Hematopoietic multipotent progenitor cell treated with erythropoietin and hydrocortisone succinate and interleukin-3 and kit ligand, for 6 days (in vitro differentiated cells): ENCODE measurements around the gene TRIM65.

Source experiments
- DNase-seq: peaks from one replicate; pipeline ENCODE4 v3.0.0-alpha.2; 2015

Gene TRIM65, protein sequence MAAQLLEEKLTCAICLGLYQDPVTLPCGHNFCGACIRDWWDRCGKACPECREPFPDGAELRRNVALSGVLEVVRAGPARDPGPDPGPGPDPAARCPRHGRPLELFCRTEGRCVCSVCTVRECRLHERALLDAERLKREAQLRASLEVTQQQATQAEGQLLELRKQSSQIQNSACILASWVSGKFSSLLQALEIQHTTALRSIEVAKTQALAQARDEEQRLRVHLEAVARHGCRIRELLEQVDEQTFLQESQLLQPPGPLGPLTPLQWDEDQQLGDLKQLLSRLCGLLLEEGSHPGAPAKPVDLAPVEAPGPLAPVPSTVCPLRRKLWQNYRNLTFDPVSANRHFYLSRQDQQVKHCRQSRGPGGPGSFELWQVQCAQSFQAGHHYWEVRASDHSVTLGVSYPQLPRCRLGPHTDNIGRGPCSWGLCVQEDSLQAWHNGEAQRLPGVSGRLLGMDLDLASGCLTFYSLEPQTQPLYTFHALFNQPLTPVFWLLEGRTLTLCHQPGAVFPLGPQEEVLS

DNA sequence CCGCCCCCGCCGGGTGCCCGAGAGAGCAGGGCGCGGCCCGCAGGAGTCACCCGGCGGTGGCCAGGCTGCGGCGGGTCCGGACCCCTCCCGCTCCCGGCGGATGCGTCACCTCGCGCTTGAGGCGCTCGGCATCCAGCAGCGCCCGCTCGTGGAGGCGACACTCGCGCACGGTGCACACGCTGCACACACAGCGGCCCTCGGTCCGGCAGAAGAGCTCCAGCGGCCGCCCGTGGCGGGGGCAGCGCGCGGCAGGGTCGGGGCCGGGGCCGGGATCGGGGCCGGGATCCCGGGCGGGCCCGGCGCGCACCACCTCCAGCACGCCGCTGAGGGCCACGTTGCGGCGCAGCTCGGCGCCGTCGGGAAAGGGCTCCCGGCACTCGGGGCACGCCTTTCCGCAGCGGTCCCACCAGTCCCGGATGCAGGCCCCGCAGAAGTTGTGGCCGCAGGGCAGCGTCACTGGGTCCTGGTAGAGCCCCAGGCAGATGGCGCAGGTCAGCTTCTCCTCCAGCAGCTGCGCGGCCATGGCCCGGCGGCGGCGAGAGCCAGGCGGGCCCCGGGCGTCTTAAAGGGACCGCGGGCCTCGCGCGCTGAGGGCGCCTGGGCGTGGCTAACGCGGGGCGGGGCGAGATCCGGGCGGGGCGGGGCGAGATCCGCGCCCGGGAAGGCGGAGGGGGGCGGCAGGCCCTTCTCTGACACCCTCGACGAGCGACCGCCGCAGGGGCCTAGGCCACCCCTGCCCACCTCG is at the start of gene TRIM65:
TRIM65 (minus strand) TSS at position 537 of the 745 bp plus-strand sequence; CDS start at position 523, 14 bp downstream.
- DNase-seq = peak; percentile 85

DNA sequence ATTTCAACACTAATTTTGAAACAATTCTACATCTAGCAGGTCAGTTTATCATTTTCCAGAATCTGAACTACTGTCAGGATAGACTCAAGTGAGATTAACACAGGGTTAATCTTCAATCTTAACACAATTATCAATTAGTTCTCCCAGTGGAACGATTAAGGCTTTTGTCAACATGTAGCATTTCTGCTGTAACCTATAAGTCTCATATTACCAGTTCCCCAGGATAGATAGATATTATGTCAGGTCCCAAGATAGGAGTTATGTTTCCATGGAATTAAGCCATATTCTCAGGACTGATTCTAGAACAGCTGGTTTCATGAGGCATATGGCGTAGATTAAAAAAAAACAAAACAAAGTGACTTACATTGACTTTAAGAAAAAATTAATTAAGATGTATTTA is 48.5 kb upstream of the TRIM65 start:
- no peak for DNase-seq

DNA sequence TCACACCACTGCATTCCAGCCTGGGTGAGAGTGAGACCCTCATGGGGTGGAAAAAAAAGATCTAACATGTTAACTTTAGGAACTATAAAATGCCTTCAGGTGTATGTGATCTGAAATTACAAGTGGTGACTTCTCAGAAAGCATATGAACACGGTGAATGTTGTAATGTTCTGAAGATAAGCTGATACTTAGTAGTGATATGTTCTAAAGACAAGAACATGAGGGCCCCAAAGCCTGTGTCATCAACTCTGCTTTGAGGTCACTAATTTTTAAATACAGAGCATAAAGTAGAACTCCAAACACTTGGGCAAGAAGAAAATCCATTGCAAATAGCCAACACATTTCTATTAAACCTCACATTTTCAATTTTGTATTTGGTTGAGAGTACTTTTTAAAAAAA is 46.7 kb upstream of the TRIM65 start:
- DNase-seq = peak; percentile 57

DNA sequence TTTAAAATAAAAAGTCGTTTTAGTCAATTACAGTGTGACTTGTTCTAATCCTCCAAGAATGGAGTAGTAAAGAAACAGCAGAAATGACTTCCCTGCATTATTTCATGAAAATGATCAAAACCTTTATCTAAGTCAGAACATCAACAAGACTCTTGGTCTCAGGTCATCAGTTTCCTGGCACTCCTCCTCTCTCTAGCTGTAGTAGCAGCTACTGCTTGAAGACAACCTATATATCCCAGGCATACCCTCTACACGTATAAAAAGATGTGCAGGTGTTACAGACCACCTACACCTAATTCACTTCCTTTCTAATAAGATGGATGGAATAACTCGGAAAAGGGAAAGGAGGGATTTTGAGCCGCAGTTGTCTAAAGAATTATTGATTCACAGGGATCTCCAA is 45.7 kb upstream of the TRIM65 start:
- DNase-seq = no peak

DNA sequence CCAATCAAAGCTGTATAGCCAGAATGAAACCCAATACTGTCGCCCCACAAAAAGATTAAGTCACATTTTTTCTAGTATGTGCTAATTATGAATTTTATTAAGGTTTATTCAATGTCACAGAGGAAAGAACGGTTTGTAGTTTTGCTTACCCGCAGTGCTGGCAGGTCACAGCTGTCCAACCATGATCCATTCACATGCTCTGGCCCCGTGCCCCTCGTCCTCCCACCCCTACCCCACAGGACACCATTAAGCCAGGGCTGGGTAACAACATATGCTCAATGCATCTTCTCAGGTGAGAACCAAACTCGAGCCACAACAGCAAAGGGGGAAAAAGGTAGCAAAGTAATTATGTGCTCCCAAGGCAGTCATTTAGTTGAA is 44.7 kb upstream of the TRIM65 start:
- DNase-seq = no peak

DNA sequence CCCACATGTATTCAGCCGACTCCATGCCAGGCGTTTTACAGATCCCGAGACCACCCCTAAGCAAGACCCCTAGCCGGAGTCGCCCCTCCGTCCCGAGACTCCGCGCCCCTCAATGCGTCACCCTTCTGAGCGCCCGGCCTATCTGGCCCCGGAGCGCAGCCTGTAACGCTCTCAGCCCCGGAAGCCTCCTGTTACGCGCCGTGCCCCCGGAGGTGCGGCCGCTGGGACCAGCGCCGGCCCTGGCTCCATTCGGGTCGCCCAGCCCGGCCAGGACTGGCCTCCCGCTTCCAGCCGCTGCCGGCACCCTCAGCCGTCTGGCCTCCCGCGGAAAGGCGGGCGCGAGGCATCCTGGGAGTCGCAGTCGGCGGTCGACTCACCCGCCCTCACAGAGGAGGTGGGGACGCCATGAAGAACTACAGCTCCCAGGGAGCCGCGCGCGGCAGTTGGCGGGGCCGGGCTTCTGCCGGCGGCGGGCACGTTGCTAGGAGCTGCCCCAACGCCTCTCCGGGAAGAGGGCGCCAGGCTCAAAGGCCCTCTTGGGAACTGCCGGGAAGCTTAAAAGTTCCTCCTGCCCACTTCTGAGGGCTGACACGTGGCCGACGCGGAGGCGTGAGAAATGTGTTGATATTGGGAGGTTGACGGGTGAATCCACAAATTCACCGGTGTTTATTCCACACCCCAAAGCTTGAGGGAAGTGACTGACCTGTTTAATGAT is 44.1 kb upstream of the TRIM65 start, which contains the start of gene FBF1:
FBF1 (minus strand) TSS at position 316 of the 715 bp plus-strand sequence. CDS start 2,893 bp downstream, outside the sequence.
- DNase-seq = peak; percentile 96

DNA sequence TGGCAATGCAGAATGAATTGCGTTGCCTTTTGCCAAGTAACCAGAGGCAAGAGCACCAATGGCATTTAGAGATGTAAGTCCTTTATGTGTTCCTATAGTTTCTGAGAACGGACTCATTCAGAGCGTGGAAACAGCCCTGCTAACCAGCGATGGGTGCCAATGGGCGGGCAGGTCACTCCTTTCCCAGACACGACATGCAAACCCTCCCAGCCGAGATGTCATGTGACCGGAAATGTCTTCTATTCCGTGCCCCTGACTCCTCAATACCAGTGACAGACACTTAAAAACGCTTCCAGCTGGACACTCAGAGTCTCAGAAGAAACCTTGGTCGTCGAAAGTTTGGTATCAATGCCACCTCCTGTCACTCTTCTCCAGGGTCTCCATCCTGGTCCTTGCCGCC is 40.9 kb upstream of the TRIM65 start:
- no peak for DNase-seq

DNA sequence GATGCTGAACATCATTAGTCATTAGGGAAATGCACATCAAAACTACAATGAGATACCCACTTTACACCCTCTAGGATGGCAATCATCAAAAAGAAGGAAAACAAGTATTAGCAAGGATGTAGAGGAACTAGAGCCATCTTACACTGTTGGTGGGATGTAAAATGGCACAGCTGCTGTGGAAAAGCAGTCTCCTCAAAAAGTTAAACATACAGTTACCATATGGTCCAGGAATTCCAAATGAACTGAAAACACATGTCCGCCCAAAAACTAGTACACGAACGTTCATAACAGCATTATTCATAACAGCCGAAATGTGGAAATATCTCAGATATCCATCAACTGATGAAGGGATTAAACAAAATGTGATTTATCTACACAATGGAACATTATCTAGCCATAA is 37.1 kb upstream of the TRIM65 start:
- DNase-seq = no peak

DNA sequence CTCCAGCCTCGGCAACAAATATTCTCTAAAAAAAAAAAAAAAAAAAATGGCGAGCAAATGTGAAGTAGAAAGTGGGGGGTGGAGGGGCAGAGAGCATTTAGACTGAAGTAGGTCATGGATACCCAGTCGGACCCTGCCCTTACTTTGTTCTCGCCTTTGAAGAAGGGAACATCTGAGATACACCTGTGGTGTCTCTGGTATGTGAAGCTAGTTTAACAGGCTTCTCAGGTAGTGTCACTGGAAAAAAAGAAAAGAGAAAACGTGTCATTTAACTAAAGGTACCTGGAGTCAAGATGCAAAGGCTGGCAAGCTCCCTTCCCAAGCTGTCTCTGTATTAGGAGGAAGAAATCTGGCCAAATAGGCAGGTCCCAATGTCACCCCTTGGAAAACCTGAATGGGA is 36.1 kb upstream of the TRIM65 start:
- DNase-seq = no peak

DNA sequence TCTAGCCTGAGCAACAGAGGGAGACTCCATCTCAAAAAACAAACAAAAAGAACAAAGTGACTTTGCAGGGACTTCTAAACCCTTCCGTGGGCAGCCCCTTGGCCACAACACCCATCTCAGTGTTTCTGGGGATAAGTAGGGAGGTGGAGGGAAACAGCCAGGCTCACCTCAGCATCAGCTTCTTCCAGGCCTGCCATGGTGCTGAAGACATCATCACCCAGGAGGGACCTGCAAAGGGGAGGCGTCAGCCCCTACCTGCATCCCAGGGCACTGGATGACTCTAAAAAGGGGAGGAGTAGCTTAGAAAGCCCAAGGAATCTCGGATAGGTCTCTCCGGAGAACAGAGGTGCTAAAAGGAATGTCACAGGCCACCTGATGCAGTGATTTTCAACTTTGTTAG is 34.3 kb upstream of the TRIM65 start:
- DNase-seq = no peak

DNA sequence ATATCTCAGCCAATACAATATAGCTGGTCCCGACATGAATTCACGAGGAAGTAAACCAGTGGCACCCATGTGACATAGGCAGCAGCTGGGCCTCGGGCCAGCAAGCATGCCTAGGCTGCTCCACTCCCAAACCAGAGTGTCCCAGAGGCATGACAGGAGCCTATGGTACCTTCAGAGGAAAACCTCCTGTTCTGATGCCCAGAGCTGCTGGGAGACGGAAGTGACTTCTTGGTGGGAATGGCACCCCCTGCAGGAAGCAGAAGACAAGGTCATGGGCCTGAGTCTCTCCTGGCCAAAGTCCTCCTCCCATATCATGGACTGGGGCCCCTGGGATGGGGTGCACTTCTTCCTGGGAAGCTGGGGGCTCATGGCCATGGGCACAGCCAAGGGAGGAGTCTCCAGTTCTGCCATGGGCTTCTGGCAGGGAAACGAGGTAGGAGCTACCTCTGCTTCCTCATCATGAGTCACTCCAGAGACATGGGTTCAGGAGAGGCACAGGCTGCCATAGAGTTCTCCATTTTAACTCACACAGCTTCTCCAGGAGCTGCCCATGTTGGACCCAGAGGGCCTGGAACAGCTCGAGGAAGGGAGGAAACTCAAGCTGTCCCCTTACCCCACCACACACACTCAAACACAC is 30.7 kb upstream of the TRIM65 start:
- DNase-seq = peak; percentile 63

DNA sequence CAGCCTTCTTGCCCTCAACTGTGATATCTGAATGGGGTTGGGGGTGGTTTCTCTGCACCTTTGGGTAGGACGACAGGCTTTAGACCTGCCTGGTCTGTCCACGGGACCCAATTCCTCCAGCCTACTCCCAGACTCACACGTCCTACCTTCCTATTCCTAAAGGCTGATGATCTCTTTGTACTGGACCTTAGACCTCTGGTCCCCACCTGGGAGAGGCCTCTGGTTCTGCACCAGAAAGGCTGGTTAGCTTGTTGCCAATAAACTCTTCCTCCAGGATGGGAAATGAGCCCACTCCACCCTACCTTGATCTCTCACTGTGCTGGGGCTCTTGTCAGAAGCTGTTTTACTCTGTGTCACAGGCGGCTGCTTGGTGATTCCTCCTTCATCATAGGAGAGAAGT is 29.7 kb upstream of the TRIM65 start:
- no peak for DNase-seq

DNA sequence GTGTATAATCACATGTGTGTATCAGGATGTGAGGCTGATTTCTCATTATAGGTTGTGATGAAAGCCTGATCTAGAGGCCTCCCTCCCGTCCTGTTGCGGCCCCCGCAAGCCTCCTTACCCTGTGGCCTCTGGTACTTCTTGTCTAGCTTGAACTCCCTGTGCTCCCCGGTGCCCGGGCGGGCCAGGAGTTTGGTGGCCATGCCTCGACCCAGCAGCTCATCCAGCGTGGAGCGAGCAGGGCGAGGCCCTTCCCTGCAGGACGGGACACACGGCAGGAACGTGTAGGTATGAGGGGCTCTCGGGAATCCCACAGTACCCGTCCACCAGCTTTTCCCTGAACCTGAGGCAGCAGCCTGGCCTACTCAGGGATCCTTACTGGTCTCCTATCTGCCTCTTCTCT is 29.2 kb upstream of the TRIM65 start:
- DNase-seq = no peak

DNA sequence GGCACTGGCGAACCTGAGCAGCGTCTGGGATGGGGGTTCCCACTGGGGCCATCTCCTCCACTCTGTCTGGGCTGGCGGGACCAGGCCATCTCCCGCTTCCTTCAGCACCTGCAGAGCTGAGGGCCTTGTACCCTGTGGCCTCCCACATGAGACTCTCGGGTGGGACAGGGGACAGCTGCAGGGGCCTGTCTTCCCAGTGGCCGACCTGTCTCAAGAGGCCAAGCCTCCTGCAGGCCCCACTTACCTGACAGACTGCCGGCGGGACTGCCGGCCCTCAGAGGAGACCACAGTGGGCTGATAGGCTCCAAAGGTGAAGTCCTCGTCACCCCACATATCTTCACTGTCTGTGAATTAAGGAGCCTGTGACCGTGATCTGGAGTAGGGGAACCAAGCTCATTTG is 28.4 kb upstream of the TRIM65 start:
- DNase-seq = no peak

DNA sequence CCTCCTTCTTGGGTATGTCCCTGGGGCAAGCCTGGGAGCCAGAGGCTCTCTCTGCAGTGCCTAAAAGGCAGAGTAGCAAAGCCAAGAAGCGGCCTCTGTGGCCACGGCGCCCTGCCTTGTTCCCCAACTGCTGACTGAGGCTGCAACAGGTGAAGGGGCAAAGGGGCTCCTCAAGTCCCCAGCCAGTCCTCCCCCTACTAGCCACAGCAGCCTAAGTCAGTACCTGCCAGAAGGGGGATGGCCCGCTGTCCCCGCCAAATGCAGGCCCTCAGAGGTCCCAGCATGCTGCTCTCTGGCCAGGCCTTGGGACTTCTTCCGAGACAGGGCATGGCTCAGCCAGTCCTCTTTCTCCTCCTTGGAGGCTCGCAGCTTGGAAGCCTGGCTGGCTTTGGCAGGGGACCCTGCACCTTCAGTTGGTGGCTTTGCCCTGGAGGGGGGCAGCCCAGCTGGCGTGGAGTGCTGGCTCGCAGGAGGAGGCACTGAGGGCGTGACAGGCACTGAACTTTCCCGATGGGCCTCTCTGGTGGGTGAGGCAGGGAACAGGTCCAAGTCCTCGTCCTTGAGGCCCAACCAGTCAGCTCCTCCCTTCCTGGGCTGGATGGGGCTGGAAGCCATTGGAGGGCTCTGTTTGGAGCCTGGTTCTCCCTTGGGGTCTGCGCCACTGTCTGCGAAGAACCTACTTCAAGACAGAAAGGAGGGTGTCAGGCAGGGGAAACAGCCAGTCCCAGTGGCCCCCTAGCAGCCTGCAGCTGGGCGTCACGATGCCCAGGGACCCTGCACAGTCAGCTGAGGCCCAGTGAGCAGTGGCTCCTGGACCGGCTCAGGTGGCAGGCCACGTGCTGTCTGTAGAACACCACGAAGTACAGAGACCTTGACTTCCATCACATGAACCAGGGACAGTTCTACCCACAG is 26.5 kb upstream of the TRIM65 start:
- DNase-seq = no peak

DNA sequence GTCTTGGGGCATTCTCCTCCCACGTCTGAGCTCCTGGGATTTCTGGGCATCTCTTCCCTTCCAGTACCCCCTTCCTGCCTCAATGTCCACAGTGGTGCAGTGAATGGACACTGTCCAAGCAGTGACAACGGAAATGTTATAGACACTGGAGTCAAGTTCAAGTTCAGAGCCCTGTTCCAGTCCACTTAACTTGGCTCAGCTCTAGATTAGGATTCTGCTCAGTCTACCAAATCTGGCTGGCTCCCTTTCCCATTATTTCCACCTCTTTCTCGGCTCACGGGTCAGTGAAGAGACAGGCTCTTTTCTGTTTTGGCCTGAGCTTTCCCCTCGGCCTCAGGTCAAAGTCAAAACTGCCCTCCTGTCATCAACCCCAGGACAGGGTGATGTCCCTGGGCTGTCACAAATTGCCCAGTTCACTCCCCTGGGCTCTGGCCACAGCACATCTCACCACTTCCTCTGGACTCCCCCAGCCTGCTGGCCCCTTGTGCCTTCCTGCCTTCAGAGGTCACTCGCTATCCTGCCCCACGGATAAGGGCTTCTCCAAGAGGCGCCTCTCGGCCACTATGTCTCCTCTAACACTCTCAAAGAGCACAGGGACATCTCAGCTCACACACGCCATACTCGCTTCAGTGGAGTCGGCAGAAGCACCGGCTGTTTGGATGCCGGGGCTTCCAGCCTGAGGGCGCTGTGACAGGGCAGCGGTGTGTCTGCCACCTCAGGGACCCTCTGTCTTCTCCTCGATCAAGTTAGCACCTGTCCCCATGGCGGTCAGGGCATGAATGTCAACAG is 25.6 kb upstream of the TRIM65 start:
- DNase-seq = no peak

DNA sequence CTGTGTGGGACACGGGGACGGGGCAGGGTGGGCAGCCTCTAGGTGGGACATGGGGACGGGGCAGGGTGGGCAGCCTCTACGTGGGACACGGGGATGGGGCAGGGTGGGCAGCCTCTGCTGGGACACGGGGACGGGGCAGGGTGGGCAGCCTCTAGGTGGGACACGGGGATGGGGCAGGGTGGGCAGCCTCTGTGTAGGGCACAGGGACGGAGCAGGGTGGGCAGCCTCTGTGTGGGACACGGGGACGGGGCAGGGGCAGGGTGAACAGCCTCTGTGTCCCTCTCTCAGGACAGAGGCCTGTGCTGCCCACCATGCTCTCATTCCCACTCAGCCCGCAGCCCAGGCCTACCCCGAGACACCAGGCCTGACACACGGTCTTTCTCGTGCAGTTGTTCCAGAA is 24.8 kb upstream of the TRIM65 start:
- DNase-seq = no peak

DNA sequence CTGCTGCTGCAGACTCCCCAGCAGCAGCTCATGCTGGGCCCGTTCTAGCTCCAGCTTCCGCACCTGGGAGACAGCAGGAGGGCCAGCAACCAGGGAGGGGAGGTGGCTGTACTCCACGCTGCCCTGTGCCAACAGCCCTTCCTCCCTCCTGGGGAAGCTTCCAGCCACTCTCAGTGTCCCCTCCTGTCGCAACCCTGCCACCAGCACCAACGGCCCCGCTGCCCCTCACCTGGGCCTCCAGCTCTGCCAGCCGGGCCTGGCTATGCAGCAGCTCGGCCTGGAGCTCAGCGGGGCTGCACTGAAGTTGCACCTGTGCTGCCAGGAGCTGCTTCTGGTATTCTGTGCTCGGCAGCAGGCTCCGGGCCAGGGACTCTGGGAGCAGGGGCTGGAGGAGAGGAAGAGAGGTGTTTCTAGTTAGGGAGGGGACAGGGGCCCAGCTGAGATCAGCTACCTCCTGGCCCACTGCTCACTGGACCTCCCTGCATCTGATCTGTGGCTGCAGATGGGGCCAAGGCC is 23.4 kb upstream of the TRIM65 start:
- DNase-seq = no peak

DNA sequence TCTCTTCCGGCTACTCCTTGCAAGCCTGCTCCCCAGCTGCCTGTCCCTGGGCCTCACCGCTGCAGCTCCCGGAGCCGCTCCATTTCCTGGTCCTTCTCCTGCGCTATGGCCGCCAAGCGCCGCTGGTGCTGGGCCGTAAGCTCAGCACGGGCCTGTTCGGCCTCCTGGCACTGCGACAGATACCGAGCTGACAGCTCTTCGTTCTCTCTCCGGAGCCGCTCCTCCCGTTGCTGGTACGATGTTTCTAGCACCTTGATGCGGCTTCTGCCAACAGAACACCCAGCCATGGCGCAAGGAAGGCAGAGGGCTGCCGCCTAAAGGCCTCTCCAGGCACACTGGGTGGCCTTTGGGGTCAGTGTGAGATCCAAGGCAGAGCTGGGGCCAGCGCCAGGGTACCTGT is 22.9 kb upstream of the TRIM65 start:
- no peak for DNase-seq

DNA sequence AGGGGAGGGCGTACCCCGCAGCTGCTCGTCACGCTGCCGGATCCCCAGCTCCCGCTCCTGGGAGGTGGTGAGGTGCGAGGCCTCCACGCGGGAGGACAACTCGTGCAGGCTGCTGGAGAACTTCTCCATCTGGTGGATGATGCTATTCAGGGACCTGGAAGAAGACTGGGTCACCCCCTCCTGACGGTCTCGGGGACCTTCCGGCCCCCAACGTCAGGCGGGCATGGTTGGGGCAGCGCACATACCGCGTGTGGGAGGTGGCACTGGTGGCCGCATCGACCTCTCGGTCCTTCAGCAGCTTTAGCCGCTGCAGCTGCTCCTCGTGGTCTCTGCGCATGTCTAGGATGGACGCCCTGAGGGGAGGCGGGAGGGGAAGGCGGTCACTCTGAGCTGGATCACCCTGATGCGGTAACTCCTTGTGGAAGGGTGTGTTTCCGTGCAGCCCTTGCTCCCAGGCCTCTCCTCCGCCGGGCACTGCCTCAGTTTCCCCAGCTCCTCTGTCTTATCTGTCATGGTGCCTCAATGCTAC is 21.2 kb upstream of the TRIM65 start:
- no peak for DNase-seq
